ENCODE data around the gene MNAT1.

MNAT1 gene

DNA sequence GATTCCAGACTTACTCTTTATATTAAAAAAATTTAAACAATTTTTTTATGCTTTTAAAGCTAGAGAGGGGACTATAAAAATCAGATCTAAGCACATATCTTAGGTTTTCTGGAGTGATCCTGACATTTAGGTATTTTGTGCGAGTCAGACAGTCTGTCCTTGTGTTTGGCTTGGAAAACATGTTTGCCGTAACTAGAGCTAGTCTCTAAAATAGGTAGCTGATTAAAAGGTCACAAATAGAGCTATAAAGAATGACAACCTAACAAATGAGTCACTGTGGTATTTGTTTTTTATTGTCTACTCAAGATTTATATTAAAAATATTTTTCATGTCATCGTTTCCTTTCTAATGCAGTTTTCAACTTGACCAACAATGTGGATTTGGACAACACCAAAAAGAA, 73.4 kb downstream of the MNAT1 start:
- TF ChIP-seq, protein P1, sequence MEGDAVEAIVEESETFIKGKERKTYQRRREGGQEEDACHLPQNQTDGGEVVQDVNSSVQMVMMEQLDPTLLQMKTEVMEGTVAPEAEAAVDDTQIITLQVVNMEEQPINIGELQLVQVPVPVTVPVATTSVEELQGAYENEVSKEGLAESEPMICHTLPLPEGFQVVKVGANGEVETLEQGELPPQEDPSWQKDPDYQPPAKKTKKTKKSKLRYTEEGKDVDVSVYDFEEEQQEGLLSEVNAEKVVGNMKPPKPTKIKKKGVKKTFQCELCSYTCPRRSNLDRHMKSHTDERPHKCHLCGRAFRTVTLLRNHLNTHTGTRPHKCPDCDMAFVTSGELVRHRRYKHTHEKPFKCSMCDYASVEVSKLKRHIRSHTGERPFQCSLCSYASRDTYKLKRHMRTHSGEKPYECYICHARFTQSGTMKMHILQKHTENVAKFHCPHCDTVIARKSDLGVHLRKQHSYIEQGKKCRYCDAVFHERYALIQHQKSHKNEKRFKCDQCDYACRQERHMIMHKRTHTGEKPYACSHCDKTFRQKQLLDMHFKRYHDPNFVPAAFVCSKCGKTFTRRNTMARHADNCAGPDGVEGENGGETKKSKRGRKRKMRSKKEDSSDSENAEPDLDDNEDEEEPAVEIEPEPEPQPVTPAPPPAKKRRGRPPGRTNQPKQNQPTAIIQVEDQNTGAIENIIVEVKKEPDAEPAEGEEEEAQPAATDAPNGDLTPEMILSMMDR (IDR thresholded peaks at IDR 0.05; ENCODE audit: extremely low read depth, missing control alignments): no peak
- DNase-seq (ENCODE audit: low spot score): no peak

DNA sequence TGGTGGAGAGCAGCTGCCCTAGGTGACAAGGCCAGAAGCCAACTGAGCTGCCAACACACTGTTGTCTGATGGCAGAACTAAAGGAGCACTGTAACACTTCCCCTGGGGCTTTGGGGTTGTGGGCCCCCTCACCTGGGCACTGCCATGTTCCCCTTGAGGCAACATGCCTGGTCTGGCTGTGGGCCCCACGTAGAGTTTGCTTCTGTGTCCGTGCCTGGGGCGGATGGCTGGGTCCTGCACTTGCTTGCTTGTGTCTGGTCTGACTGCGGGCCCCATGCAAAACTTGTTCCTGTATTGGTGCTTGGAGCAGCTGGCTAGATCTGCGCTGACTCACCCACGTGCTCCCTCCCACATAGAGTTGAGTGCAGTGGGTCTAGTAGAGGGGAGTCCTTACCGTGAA, 78.4 kb downstream of the MNAT1 start:
- TF ChIP-seq, protein P1 (IDR thresholded peaks at IDR 0.05; ENCODE audit: extremely low read depth, missing control alignments): no peak

DNA sequence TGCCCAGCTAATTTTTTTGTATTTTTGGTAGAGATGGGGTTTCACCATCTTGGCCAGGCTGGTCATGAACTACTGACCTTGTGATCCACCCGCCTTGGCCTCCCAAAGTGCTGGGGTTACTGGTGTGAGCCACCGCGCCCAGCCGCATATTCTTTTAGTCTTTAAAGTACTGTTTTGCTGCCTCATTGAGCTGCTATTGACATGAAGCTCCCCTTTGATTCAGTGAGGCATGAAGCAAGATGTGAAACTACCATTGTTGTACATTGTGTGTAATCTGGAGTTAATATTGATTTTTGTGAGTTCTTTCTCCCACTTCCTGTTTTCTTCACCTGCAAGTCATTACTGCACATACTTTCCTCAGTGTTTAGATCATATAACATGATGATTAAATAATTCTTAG, 80.8 kb downstream of the MNAT1 start:
- TF ChIP-seq, protein P1 (IDR thresholded peaks at IDR 0.05; ENCODE audit: extremely low read depth, missing control alignments): no peak
- peak; percentile 29 for DNase-seq (ENCODE audit: low spot score)

More for the DNA sequence above, 78.4 kb downstream of the MNAT1 start:
- DNase-seq (ENCODE audit: low spot score): no peak

DNA sequence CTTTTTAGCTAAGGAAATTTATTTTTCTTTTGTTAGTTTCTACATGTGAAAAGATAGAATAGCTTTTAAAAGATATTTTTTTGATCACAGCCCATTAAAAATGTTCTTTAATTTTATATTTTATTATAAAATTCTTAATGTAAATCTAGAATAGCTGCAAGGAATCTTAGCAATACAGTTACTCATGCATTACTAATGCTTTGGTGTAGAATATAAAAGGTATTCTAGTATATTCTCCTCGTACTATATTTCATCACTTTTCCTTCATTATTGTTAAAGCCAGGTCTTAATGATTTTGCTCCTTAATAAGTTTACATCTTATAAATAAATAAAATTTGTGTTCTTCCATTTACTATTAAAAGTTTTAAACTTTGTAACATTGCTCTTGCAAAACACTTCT, 82.6 kb downstream of the MNAT1 start:
- TF ChIP-seq, protein P1 (IDR thresholded peaks at IDR 0.05; ENCODE audit: extremely low read depth, missing control alignments): no peak
- no peak for DNase-seq (ENCODE audit: low spot score)

DNA sequence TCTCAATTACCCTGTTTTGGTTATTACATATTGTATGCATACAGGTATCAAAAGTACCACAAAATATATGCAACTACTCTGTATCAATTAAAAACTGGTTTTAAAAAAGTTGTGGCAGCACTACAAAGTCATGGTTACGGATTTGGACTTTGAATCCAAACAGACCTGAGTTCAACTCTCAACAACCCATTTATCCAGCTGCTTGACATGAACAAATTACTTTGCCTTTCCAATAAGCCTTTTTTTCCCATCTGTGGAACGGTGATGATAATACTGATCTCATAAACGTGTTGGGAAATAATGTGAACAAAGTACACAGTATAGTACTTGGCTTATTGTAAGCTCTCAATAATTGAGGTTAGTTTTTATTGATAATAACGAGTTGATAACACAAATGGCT, 85.0 kb downstream of the MNAT1 start:
- DNase-seq (ENCODE audit: low spot score): no peak
- TF ChIP-seq, protein P1 (IDR thresholded peaks at IDR 0.05; ENCODE audit: extremely low read depth, missing control alignments): no peak

DNA sequence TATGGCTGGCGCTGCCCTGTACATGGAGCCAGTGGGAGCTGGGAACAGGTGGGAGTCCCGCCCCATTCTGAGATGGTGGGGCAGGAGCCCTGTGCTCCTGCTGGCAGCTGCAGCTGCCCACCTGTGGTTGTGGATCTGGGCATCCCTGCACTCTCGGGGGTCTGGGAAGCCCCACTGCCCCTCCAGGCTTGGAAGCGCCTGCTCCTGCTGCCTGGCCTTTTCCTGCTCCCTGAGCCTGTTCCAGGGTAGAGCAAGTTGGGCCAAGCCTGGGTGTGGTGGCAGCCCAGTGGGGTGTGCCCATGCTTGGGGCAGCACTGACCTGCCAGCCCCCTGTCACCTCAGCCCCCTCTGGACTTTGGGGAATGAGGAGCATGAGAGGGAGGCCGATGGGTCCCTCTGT, 104.0 kb downstream of the MNAT1 start:
- DNase-seq (ENCODE audit: low spot score): no peak
- TF ChIP-seq, protein P1 (IDR thresholded peaks at IDR 0.05; ENCODE audit: extremely low read depth, missing control alignments): no peak

DNA sequence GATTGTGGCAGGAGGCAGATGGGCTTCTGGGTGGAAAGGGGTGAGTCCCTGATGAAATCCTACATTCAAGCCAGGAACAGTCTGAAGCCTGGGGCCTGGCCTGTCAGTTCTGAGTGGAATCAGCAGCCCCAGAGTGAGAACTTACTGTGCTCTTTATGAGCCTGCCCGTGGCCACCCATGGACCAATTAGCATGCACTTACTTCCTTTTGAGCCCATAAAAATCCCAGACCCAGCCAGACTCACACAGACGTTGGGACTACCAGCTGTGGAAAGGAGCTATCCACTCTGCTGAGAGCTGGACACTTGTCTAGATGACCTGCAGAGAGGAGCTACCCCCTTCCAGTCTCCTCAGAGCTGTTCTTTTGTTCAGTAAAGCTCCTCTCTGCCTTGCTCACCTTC, 104.5 kb downstream of the MNAT1 start:
- no peak for DNase-seq (ENCODE audit: low spot score)
- TF ChIP-seq, protein P1 (IDR thresholded peaks at IDR 0.05; ENCODE audit: extremely low read depth, missing control alignments): no peak
